Gastrocnemius medialis (tissue), 4 donors: ENCODE results near the gene CDK11B.
"Not testable (repeated sequence)": the region's sequence is repeated elsewhere in the genome, so short reads cannot be mapped to it uniquely, and the experiment has no call there.

ENCODE experiments used
- CTCF ChIP-seq, 5 experiments: fragments of 450-650 bp in 3 of 5; fragments of 200-600 bp in 2 of 5; sonication (generic) in 2 of 5; IDR thresholded peaks in 4 of 5; conservative IDR thresholded peaks in 1 of 5; 1 replicate in 4 of 5; 2 replicates in 1 of 5; pipeline ENCODE4 v1.5.1; 2016 to 2019; ENCODE audit warnings: antibody characterized with exemption in 5 of 5, mild to moderate bottlenecking in 3 of 5, moderate library complexity in 3 of 5
- POLR2A ChIP-seq, 2 donors: fragments of 450-650 bp; IDR thresholded peaks; one replicate each; pipeline ENCODE4 v1.6.1; 2017; ENCODE audit warnings: antibody characterized with exemption in 2 of 2, mild to moderate bottlenecking in 2 of 2, moderate library complexity in 2 of 2

- TF ChIP-seq CTCF (IDR thresholded peaks at IDR 0.05 in 4 of 5, conservative IDR thresholded peaks at IDR 0.05 in 1 of 5); POLR2A (IDR thresholded peaks at IDR 0.05): not testable (repeated sequence)
Measured at GRCh38 chr1:1702506-1702905, 43.7 kb upstream of the CDK11B start.
